ENCODE measurements around the gene CAV1.

GRCh38 chr7:116598861-116599260 is 74.0 kb downstream of the CAV1 start:
- TF ChIP-seq, protein P1, sequence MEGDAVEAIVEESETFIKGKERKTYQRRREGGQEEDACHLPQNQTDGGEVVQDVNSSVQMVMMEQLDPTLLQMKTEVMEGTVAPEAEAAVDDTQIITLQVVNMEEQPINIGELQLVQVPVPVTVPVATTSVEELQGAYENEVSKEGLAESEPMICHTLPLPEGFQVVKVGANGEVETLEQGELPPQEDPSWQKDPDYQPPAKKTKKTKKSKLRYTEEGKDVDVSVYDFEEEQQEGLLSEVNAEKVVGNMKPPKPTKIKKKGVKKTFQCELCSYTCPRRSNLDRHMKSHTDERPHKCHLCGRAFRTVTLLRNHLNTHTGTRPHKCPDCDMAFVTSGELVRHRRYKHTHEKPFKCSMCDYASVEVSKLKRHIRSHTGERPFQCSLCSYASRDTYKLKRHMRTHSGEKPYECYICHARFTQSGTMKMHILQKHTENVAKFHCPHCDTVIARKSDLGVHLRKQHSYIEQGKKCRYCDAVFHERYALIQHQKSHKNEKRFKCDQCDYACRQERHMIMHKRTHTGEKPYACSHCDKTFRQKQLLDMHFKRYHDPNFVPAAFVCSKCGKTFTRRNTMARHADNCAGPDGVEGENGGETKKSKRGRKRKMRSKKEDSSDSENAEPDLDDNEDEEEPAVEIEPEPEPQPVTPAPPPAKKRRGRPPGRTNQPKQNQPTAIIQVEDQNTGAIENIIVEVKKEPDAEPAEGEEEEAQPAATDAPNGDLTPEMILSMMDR (IDR thresholded peaks at IDR 0.05; ENCODE audit: poor library complexity, severe bottlenecking), result no peak
- TF ChIP-seq MXI1 (conservative IDR thresholded peaks at IDR 0.05; ENCODE audit: poor library complexity, severe bottlenecking), result no peak
- TF ChIP-seq POLR2AphosphoS5 (IDR thresholded peaks at IDR 0.05), result no peak
- no peak for TF ChIP-seq RAD21 (conservative IDR thresholded peaks at IDR 0.05)
- TF ChIP-seq, protein P2, sequence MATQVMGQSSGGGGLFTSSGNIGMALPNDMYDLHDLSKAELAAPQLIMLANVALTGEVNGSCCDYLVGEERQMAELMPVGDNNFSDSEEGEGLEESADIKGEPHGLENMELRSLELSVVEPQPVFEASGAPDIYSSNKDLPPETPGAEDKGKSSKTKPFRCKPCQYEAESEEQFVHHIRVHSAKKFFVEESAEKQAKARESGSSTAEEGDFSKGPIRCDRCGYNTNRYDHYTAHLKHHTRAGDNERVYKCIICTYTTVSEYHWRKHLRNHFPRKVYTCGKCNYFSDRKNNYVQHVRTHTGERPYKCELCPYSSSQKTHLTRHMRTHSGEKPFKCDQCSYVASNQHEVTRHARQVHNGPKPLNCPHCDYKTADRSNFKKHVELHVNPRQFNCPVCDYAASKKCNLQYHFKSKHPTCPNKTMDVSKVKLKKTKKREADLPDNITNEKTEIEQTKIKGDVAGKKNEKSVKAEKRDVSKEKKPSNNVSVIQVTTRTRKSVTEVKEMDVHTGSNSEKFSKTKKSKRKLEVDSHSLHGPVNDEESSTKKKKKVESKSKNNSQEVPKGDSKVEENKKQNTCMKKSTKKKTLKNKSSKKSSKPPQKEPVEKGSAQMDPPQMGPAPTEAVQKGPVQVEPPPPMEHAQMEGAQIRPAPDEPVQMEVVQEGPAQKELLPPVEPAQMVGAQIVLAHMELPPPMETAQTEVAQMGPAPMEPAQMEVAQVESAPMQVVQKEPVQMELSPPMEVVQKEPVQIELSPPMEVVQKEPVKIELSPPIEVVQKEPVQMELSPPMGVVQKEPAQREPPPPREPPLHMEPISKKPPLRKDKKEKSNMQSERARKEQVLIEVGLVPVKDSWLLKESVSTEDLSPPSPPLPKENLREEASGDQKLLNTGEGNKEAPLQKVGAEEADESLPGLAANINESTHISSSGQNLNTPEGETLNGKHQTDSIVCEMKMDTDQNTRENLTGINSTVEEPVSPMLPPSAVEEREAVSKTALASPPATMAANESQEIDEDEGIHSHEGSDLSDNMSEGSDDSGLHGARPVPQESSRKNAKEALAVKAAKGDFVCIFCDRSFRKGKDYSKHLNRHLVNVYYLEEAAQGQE (IDR thresholded peaks at IDR 0.05; ENCODE audit: borderline replicate concordance), result no peak
- no peak for TF ChIP-seq TAF1 (IDR thresholded peaks at IDR 0.05; ENCODE audit: low read depth)
- TF ChIP-seq EP300 (conservative IDR thresholded peaks at IDR 0.05; ENCODE audit: poor library complexity, severe bottlenecking), result no peak
- no peak for TF ChIP-seq EZH2 (IDR thresholded peaks at IDR 0.05; ENCODE audit: borderline replicate concordance, insufficient read depth, low read length, poor library complexity, severe bottlenecking)
